ENCODE measurements around the gene ARHGAP31.

Gene ARHGAP31

DNA sequence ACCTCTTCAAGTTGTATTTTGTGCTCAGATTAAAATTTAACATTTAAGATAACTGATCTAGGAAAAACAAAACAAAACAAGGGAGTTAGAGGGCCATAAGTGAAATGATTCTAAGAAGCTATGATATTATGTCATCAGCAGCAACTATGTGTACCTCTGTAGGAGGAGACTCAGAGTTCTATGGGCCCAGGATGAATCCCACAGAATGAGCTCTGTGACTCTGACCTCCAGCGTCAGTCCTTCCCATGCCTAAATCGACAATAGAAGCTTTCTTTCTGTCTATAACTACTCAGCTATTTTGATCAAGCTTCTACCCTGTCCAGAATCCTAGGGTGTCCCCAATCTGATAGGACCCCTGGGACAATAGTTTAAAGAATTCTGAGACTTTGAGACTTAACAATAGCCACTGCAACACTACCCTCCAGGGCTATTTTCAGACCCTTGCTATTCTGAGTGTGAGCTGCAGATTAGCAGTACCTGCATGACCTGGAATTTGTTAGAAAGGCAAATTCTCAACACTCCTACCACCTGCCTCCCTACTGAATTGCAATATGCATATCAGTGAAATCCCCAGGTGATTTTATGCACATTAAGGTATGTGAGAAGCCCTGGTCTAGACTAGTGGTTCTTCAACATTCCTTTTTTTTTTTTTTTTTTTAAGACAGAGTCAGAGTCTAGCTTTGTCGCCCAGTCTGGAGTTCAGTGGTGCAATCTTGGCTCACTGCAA is 66.7 kb downstream of the ARHGAP31 start:
- Histone ChIP-seq H3K27ac (no peak overlapping the region), H3K36me3 (ENCODE audit: control insufficient read depth, insufficient read depth, low read length) (no peaks in the 10 kb centered on the region), H3K9me3 (ENCODE audit: control insufficient read depth, low read length) (no peaks in the 10 kb centered on the region), H3K4me2 (ENCODE audit: low read length) (no peak overlapping the region), H2AFZ (no peak overlapping the region), H3K9ac (no peak overlapping the region), H3K4me3 (ENCODE audit: low read depth, low read length) (no peak overlapping the region), H3K27me3 (ENCODE audit: control insufficient read depth, insufficient read depth, low read length) (no peaks in the 10 kb centered on the region), H3K79me2 (no peaks in the 10 kb centered on the region), H3K4me1 (no peaks in the 10 kb centered on the region)
- TF ChIP-seq, protein P1, sequence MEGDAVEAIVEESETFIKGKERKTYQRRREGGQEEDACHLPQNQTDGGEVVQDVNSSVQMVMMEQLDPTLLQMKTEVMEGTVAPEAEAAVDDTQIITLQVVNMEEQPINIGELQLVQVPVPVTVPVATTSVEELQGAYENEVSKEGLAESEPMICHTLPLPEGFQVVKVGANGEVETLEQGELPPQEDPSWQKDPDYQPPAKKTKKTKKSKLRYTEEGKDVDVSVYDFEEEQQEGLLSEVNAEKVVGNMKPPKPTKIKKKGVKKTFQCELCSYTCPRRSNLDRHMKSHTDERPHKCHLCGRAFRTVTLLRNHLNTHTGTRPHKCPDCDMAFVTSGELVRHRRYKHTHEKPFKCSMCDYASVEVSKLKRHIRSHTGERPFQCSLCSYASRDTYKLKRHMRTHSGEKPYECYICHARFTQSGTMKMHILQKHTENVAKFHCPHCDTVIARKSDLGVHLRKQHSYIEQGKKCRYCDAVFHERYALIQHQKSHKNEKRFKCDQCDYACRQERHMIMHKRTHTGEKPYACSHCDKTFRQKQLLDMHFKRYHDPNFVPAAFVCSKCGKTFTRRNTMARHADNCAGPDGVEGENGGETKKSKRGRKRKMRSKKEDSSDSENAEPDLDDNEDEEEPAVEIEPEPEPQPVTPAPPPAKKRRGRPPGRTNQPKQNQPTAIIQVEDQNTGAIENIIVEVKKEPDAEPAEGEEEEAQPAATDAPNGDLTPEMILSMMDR (IDR thresholded peaks at IDR 0.05): no peak

- H2AFZ ChIP-seq: no peak overlapping the region
- H3K9ac ChIP-seq: no peak overlapping the region
- H3K36me3 ChIP-seq (ENCODE audit: control insufficient read depth, insufficient read depth, low read length): no peaks in the 10 kb centered on the region
- TF ChIP-seq, protein P1 (IDR thresholded peaks at IDR 0.05): no peak
- no peaks in the 10 kb centered on the region for H3K27me3 ChIP-seq (ENCODE audit: control insufficient read depth, insufficient read depth, low read length)
- no peak overlapping the region for H3K4me3 ChIP-seq (ENCODE audit: low read depth, low read length)
- H3K4me1 ChIP-seq: no peaks in the 10 kb centered on the region
- H3K4me2 ChIP-seq (ENCODE audit: low read length): no peak overlapping the region
- H3K79me2 ChIP-seq: no peaks in the 10 kb centered on the region
- no peak overlapping the region for H3K27ac ChIP-seq
- H3K9me3 ChIP-seq (ENCODE audit: control insufficient read depth, low read length): no peaks in the 10 kb centered on the region
Measured at GRCh38 chr3:119362010-119362409, 67.8 kb downstream of the ARHGAP31 start.

GRCh38 chr3:119362940-119363725 is 69.0 kb downstream of the ARHGAP31 start:
- Histone ChIP-seq H3K27ac (no peak overlapping the region), H3K9ac (no peak overlapping the region), H3K4me1 (no peaks in the 10 kb centered on the region), H2AFZ (no peak overlapping the region), H3K4me3 (ENCODE audit: low read depth, low read length) (no peak overlapping the region), H3K27me3 (ENCODE audit: control insufficient read depth, insufficient read depth, low read length) (no peaks in the 10 kb centered on the region), H3K4me2 (ENCODE audit: low read length) (no peak overlapping the region), H3K79me2 (no peaks in the 10 kb centered on the region), H3K36me3 (ENCODE audit: control insufficient read depth, insufficient read depth, low read length) (no peaks in the 10 kb centered on the region), H3K9me3 (ENCODE audit: control insufficient read depth, low read length) (no peaks in the 10 kb centered on the region)
- TF ChIP-seq, protein P1 (IDR thresholded peaks at IDR 0.05): no peak

DNA sequence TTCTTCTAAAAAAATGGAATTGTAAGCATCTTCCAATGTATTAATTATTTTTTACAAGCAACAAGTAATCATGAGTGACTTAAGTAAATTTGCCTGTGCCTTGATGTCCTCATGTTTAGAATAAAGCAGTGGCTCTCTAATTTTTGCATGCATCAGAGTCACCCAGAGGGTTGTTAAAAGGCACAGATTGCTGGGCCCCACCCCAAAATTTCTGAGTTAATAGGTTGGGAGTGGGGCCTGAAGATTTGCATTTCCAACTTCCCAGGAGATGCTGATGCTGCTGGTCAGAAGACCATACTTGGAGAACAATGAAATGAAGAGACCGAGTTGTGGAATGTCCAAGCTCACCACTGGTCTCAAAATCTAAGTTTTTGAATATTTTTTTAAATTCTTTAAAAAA is 70.2 kb downstream of the ARHGAP31 start:
- Histone ChIP-seq H3K4me2 (ENCODE audit: low read length) (no peak overlapping the region), H3K27me3 (ENCODE audit: control insufficient read depth, insufficient read depth, low read length) (no peaks in the 10 kb centered on the region), H3K4me1 (no peaks in the 10 kb centered on the region), H3K36me3 (ENCODE audit: control insufficient read depth, insufficient read depth, low read length) (no peaks in the 10 kb centered on the region), H3K4me3 (ENCODE audit: low read depth, low read length) (no peak overlapping the region), H3K9me3 (ENCODE audit: control insufficient read depth, low read length) (no peaks in the 10 kb centered on the region), H3K79me2 (no peaks in the 10 kb centered on the region), H2AFZ (no peak overlapping the region), H3K9ac (no peak overlapping the region), H3K27ac (no peak overlapping the region)
- TF ChIP-seq, protein P1 (IDR thresholded peaks at IDR 0.05): no peak

All from parathyroid adenoma (tissue), 2 donors.